Panc1 (cell line): Measurements from ENCODE around the gene TMED9. TPM values are rescaled to one million over a fixed set of nuclear protein-coding genes. Genes with fewer than 3 reads are reported as not detected.

Source experiments
- ATAC-seq: fragments of 200-7000 bp; cut with Tn5 transposase; 2 replicates; pipeline ENCODE4 v1.9.1; 2020; ENCODE audit warnings: mild to moderate bottlenecking, moderate library complexity
- BruUV-seq: library from RNA; stranded (reverse); fragments of 400-500 nt; replicated peaks from 2 replicates; lab custom pipeline; 2021; lab: Mats Ljungman, UMichigan
- CTCF ChIA-PET: fragments of 300-600 bp; sonication (Branson Sonifier 250); formaldehyde crosslinking; loops from one replicate; lab custom pipeline; 2022; ENCODE audit warnings: antibody characterized with exemption; lab: Charles Lee
- POLR2A ChIA-PET: fragments of 300-600 bp; sonication (Branson Sonifier 250); formaldehyde crosslinking; loops from one replicate; lab custom pipeline; 2022; ENCODE audit warnings: antibody characterized with exemption; lab: Charles Lee
- DNase-seq: peaks from one replicate; pipeline ENCODE4 v3.0.0-alpha.2; 2010; ENCODE audit warnings: low read depth, low spot score
- H3K27ac ChIP-seq: 2 replicates; pipeline ENCODE4 v1.5.1; 2011; ENCODE audit warnings: mild to moderate bottlenecking, low read length, inconsistent platforms
- H3K27me3 ChIP-seq: fragments of 200-500 bp; sonication (Bioruptor generic); 2 replicates; pipeline ENCODE4 v1.6.0; 2014; ENCODE audit warnings: low read length, inconsistent platforms; ENCODE audit not compliant: control insufficient read depth, insufficient read depth
- H3K36me3 ChIP-seq: fragments of 200-500 bp; sonication (Bioruptor generic); 2 replicates; pipeline ENCODE4 v1.5.1; 2014; ENCODE audit warnings: inconsistent platforms, mild to moderate bottlenecking, low read length, moderate library complexity; ENCODE audit not compliant: control insufficient read depth, insufficient read depth
- H3K4me1 ChIP-seq: 2 replicates; pipeline ENCODE4 v1.5.1; 2011; ENCODE audit warnings: inconsistent platforms, mild to moderate bottlenecking, low read length, moderate library complexity; ENCODE audit not compliant: control insufficient read depth, insufficient read depth
- H3K4me3 ChIP-seq, 2 experiments: 2 replicates each; pipeline ENCODE4 v1.5.1; 2011 to 2012; ENCODE audit warnings: low read depth in 2 of 2, low read length in 2 of 2, mild to moderate bottlenecking in 2 of 2, inconsistent platforms in 1 of 2, moderate library complexity in 1 of 2
- H3K9me3 ChIP-seq: fragments of 200-500 bp; sonication (Bioruptor generic); 2 replicates; pipeline ENCODE4 v1.5.1; 2014; ENCODE audit warnings: low read depth, mild to moderate bottlenecking, inconsistent platforms, low read length, moderate library complexity; ENCODE audit not compliant: control insufficient read depth, insufficient read depth
- CTCF ChIP-seq: fragments of 450-650 bp; IDR thresholded peaks from 2 replicates; pipeline ENCODE4 v1.5.1; 2017; ENCODE audit warnings: mild to moderate bottlenecking
- POLR2AphosphoS5 ChIP-seq: IDR thresholded peaks from 2 replicates; pipeline ENCODE4 v1.6.1; 2012; ENCODE audit warnings: mild to moderate bottlenecking, low read depth, low read length, moderate library complexity
- SIN3A ChIP-seq: IDR thresholded peaks from 2 replicates; pipeline ENCODE4 v1.6.1; 2012; ENCODE audit warnings: low read depth, mild to moderate bottlenecking, low read length, moderate library complexity, borderline replicate concordance; ENCODE audit not compliant: insufficient read depth
- TCF7L2 ChIP-seq: IDR thresholded peaks from 2 replicates; pipeline ENCODE4 v1.6.1; 2011; ENCODE audit warnings: mild to moderate bottlenecking, low read depth, low read length, inconsistent platforms
- in situ Hi-C: cut with HindIII; loops from 2 replicates; pipeline ENCODE4 v1.10.0; 2016; ENCODE audit warnings: low sequenced_read_pairs, low pct_unique_long_range_greater_than_20kb
- intact Hi-C: fragments of 100-400 bp; cut with micrococcal nuclease; formaldehyde crosslinking; loops from one replicate; pipeline ENCODE4 v1.10.0; 2022; ENCODE audit not compliant: unreplicated experiment
- total RNA-seq: library from RNA; stranded (reverse); gene quantifications from one replicate; pipeline ENCODE4 v1.2.1, GENCODE V29; 2021; ENCODE audit not compliant: unreplicated experiment
- TF ChIP-seq, protein P1 (sequence below), 2 experiments: IDR thresholded peaks; 2 replicates each; pipeline ENCODE4 v1.6.1; 2011 to 2012; ENCODE audit warnings: low read depth in 2 of 2, control low read depth in 1 of 2, low read length in 1 of 2, mild to moderate bottlenecking in 1 of 2, moderate library complexity in 1 of 2; ENCODE audit not compliant: insufficient read depth in 1 of 2

TMED9 gene
- total RNA-seq, 1 experiment from 2014 or later = 293 TPM

DNA sequence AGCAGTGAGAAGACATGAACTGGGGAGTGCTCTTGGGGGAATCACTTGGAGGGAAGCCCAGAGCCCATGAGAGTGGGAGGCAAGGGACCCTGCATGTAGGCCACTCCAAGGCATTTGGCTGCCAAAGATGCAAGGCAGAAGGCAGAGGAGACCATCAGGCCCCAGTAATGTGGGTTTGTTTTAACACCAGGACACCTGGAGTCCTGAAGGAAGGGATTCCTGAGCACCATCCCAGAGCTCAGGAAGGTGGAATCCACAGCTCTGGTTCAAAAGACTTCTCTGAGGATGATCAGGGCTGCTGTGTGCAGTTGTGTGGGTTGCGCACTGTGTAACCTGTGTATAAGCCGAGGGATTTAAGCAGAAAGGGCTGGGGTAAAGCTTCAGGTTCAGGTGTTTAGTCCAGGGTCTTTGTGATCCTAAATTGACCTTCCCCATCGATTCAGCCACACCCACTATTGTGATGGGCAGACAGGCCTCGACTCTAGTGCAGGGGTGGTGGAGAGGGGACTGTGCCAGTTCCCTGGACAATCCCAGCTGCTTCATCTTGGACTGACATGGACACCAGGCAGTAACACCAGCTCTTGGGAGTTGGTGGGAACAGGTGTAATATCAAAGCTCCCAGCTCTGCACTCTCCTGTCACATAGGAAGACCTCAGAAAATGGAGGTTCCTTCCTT lies 18.9 kb downstream of the TMED9 start:
- no peak overlapping the region for H3K27ac ChIP-seq
- no TSS peak for BruUV-seq
- in situ Hi-C loops (no loop called here), intact Hi-C loops (no loop called here)
- no peaks in the 10 kb centered on the region for H3K27me3 ChIP-seq
- no peak for DNase-seq
- H3K4me1 ChIP-seq = no peaks in the 10 kb centered on the region
- no peaks in the 10 kb centered on the region for H3K9me3 ChIP-seq
- no peaks in the 10 kb centered on the region for H3K36me3 ChIP-seq
- ChIA-PET CTCF (no interaction called here), POLR2A (no interaction called here)
- ATAC-seq = no peak
- H3K4me3 ChIP-seq = no peak overlapping the region
- no peak for TF ChIP-seq CTCF
- TF ChIP-seq TCF7L2 = no peak
- TF ChIP-seq SIN3A = no peak
- TF ChIP-seq, protein P1, sequence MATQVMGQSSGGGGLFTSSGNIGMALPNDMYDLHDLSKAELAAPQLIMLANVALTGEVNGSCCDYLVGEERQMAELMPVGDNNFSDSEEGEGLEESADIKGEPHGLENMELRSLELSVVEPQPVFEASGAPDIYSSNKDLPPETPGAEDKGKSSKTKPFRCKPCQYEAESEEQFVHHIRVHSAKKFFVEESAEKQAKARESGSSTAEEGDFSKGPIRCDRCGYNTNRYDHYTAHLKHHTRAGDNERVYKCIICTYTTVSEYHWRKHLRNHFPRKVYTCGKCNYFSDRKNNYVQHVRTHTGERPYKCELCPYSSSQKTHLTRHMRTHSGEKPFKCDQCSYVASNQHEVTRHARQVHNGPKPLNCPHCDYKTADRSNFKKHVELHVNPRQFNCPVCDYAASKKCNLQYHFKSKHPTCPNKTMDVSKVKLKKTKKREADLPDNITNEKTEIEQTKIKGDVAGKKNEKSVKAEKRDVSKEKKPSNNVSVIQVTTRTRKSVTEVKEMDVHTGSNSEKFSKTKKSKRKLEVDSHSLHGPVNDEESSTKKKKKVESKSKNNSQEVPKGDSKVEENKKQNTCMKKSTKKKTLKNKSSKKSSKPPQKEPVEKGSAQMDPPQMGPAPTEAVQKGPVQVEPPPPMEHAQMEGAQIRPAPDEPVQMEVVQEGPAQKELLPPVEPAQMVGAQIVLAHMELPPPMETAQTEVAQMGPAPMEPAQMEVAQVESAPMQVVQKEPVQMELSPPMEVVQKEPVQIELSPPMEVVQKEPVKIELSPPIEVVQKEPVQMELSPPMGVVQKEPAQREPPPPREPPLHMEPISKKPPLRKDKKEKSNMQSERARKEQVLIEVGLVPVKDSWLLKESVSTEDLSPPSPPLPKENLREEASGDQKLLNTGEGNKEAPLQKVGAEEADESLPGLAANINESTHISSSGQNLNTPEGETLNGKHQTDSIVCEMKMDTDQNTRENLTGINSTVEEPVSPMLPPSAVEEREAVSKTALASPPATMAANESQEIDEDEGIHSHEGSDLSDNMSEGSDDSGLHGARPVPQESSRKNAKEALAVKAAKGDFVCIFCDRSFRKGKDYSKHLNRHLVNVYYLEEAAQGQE (IDR thresholded peaks at IDR 0.05; ENCODE audit: insufficient read depth in 1 of 2, low read depth in 2 of 2, low read length in 1 of 2) = no peak
- TF ChIP-seq POLR2AphosphoS5 = no peak; the same call in 1 of the 2 replicates

DNA sequence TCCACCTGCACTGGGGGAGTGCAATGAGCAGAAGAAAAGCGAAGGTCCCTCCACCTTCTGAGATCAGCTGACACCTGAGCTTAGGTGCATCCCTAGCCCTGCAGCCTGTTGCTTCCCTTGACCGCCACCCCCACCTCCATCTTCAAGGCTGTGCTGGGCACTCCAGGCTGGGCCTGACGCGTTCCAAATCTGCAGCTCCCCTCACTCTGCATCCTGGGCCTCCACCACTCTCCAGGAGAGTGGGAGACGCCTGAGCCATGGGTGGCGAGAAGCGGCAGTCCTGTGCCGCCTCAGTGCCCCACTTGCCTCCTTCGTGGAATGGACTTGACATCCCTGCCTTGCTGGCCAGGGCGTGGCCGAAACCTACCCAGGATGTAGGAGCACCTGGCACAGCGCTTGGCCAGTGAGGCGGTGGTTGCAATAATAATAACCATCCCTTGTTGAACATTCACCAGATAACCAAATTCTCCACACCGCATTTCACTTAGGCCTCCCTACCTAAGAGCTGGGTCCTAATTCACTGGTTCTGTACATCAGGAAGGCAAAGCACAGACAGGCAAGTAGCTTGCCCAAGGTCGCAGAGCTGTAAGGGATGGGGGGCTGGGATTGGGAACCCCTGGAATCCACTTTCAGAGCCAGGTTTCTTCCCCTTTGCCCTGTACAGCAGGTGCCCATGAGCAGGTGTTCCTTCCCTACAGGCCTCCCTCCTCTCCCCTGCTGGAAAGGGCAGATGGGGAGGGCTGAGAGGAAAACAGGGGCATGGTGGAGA lies 19.6 kb downstream of the TMED9 start:
- intact Hi-C loops = no loop called here
- no peaks in the 10 kb centered on the region for H3K36me3 ChIP-seq
- POLR2A ChIA-PET = no interaction called here
- CTCF ChIA-PET = no interaction called here
- no peak for DNase-seq
- ATAC-seq = no peak
- H3K27me3 ChIP-seq = no peaks in the 10 kb centered on the region
- H3K4me1 ChIP-seq = no peaks in the 10 kb centered on the region
- H3K4me3 ChIP-seq = no peak overlapping the region
- TF ChIP-seq SIN3A = no peak
- TF ChIP-seq POLR2AphosphoS5 = no peak
- TF ChIP-seq CTCF = no peak
- TF ChIP-seq, protein P1 (IDR thresholded peaks at IDR 0.05; ENCODE audit: insufficient read depth in 1 of 2, low read depth in 2 of 2, low read length in 1 of 2) = no peak
- no peak for TF ChIP-seq TCF7L2
- BruUV-seq = no TSS peak
- H3K27ac ChIP-seq = no peak overlapping the region
- no peaks in the 10 kb centered on the region for H3K9me3 ChIP-seq
- in situ Hi-C loops = no loop called here
